Neural cell (in vitro differentiated cells): Measurements from ENCODE around the gene TGIF2. TPM values are rescaled to one million over a fixed set of nuclear protein-coding genes. Genes with fewer than 3 reads are reported as not detected.

Source experiments
- H2AFZ ChIP-seq: fragments of 200-600, 300-800 bp; sonication (generic), shearing (Covaris generic); 2 replicates; pipeline ENCODE4 v1.6.0; 2014; ENCODE audit warnings: low read depth, mild to moderate bottlenecking, antibody characterized with exemption, low read length, moderate library complexity
- H3F3A ChIP-seq: fragments of 200-600 bp; shearing (Covaris generic); 2 replicates; pipeline ENCODE4 v1.6.1; 2016; ENCODE audit warnings: mild to moderate bottlenecking, moderate library complexity, mixed read lengths, antibody characterized with exemption, low read length; ENCODE audit not compliant: insufficient read depth, poor library complexity, severe bottlenecking
- H3K27ac ChIP-seq: fragments of 200-600, 300-800 bp; sonication (generic), shearing (Covaris generic); 2 replicates; pipeline ENCODE4 v1.5.1; 2014; ENCODE audit warnings: mild to moderate bottlenecking, low read length, moderate library complexity
- H3K27me3 ChIP-seq: fragments of 300-800, 200-600 bp; sonication (generic), shearing (Covaris generic); 2 replicates; pipeline ENCODE4 v1.6.0; 2014; ENCODE audit warnings: mild to moderate bottlenecking, low read depth, low read length, moderate library complexity; ENCODE audit not compliant: insufficient read depth
- H3K36me3 ChIP-seq: fragments of 300-800, 200-600 bp; sonication (generic), shearing (Covaris generic); 2 replicates; pipeline ENCODE4 v1.5.1; 2014; ENCODE audit warnings: mild to moderate bottlenecking, antibody characterized with exemption, low read length, moderate library complexity; ENCODE audit not compliant: insufficient read depth
- H3K4me2 ChIP-seq: fragments of 300-800, 200-600 bp; sonication (generic), shearing (Covaris generic); 2 replicates; pipeline ENCODE4 v1.6.0; 2014; ENCODE audit warnings: mild to moderate bottlenecking, low read length
- H3K4me3 ChIP-seq: fragments of 300-800, 200-600 bp; sonication (generic), shearing (Covaris generic); 2 replicates; pipeline ENCODE4 v1.5.1; 2014; ENCODE audit warnings: mild to moderate bottlenecking, low read length, moderate library complexity
- H3K79me2 ChIP-seq: fragments of 200-600 bp; shearing (Covaris generic); replicated peaks from 2 replicates; pipeline ENCODE4 v1.6.0; 2014; ENCODE audit warnings: mild to moderate bottlenecking, low read length, moderate library complexity; ENCODE audit not compliant: insufficient read depth
- H3K9ac ChIP-seq: fragments of 300-800, 200-600 bp; sonication (generic), shearing (Covaris generic); 2 replicates; pipeline ENCODE4 v1.6.1; 2016; ENCODE audit warnings: mild to moderate bottlenecking, low read length, mixed read lengths
- H3K9me2 ChIP-seq: fragments of 200-600 bp; shearing (Covaris generic); 2 replicates; pipeline ENCODE4 v1.6.1; 2016; ENCODE audit warnings: mild to moderate bottlenecking, low read length, mixed read lengths; ENCODE audit not compliant: insufficient read depth
- H3K9me3 ChIP-seq: fragments of 200-600, 300-800 bp; sonication (generic), shearing (Covaris generic); 2 replicates; pipeline ENCODE4 v1.6.1; 2016; ENCODE audit warnings: mild to moderate bottlenecking, mixed run types, low read length, moderate library complexity, mixed read lengths
- H4K20me1 ChIP-seq: fragments of 200-600 bp; shearing (Covaris generic); 2 replicates; pipeline ENCODE4 v1.6.1; 2016; ENCODE audit warnings: mild to moderate bottlenecking, mixed run types; ENCODE audit not compliant: insufficient read depth
- EP300 ChIP-seq: fragments of 450-650 bp; conservative IDR thresholded peaks from 2 replicates; pipeline ENCODE4 v1.6.1; 2014; ENCODE audit warnings: antibody characterized with exemption, mild to moderate bottlenecking, moderate library complexity; ENCODE audit not compliant: poor library complexity, severe bottlenecking
- EZH2 ChIP-seq: fragments of 200-600, 300-800 bp; shearing (Covaris generic), sonication (generic); IDR thresholded peaks from 2 replicates; pipeline ENCODE4 v1.6.1; 2014; ENCODE audit warnings: antibody characterized with exemption, low read length, borderline replicate concordance, mild to moderate bottlenecking; ENCODE audit not compliant: insufficient read depth, poor library complexity, severe bottlenecking
- MXI1 ChIP-seq: fragments of 450-650 bp; conservative IDR thresholded peaks from 2 replicates; pipeline ENCODE4 v1.6.1; 2014; ENCODE audit warnings: antibody characterized with exemption, mild to moderate bottlenecking; ENCODE audit not compliant: poor library complexity, severe bottlenecking
- POLR2AphosphoS5 ChIP-seq: IDR thresholded peaks from 2 replicates; pipeline ENCODE4 v1.6.1; 2012
- RAD21 ChIP-seq: fragments of 450-650 bp; conservative IDR thresholded peaks from 2 replicates; pipeline ENCODE4 v1.6.1; 2014; ENCODE audit warnings: antibody characterized with exemption, mild to moderate bottlenecking, moderate library complexity
- SMC3 ChIP-seq: fragments of 450-650 bp; conservative IDR thresholded peaks from 2 replicates; pipeline ENCODE4 v1.6.1; 2014; ENCODE audit warnings: antibody characterized with exemption, mild to moderate bottlenecking, moderate library complexity; ENCODE audit not compliant: poor library complexity
- TAF1 ChIP-seq: IDR thresholded peaks from 2 replicates; pipeline ENCODE4 v1.6.1; 2012; ENCODE audit warnings: low read depth
- polyA plus RNA-seq: library from polyadenylated mRNA; depleted of rRNA; stranded (reverse); fragments of >200 nt; gene quantifications from 2 replicates; pipeline ENCODE4 v1.2.3, GENCODE V29; 2014
- TF ChIP-seq, protein P1 (sequence below): IDR thresholded peaks from 2 replicates; pipeline ENCODE4 v1.6.1; 2012; ENCODE audit warnings: borderline replicate concordance
- TF ChIP-seq, protein P2 (sequence below): fragments of 450-650 bp; IDR thresholded peaks from 2 replicates; pipeline ENCODE4 v1.5.1; 2014; ENCODE audit warnings: antibody characterized with exemption, mild to moderate bottlenecking, moderate library complexity; ENCODE audit not compliant: poor library complexity, severe bottlenecking

TGIF2 gene
- polyA plus RNA-seq, 1 donor from 2014 or later = 3.3 TPM

DNA sequence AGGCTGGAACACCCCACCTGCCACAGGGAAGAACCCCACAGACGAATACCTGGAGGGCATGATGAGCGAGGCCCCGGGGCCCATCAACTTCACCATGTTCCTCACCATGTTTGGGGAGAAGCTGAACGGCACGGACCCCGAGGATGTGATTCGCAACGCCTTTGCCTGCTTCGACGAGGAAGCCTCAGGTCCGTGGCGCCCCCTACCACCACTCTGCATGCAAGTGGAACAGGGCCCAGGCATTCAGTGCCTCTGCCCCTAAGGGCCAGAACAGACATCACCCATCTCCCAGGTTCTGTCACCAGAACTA, 25.4 kb upstream of the TGIF2 start:
- Histone ChIP-seq H3K9me2 (no peaks in the 10 kb centered on the region), H3K9ac (no peak overlapping the region), H3K79me2 (no peaks in the 10 kb centered on the region), H4K20me1 (no peaks in the 10 kb centered on the region), H3K4me2 (no peak overlapping the region), H3K9me3 (no peaks in the 10 kb centered on the region), H3K27ac (no peak overlapping the region), H3K4me3 (no peak overlapping the region), H3K27me3 (no peaks in the 10 kb centered on the region), H2AFZ (no peak overlapping the region), H3F3A (no peaks in the 10 kb centered on the region), H3K36me3 (no peaks in the 10 kb centered on the region)
- TF ChIP-seq SMC3 (no peak), TAF1 (no peak), POLR2AphosphoS5 (no peak), MXI1 (no peak), EZH2 (no peak), RAD21 (no peak), EP300 (no peak)
- TF ChIP-seq, protein P1, sequence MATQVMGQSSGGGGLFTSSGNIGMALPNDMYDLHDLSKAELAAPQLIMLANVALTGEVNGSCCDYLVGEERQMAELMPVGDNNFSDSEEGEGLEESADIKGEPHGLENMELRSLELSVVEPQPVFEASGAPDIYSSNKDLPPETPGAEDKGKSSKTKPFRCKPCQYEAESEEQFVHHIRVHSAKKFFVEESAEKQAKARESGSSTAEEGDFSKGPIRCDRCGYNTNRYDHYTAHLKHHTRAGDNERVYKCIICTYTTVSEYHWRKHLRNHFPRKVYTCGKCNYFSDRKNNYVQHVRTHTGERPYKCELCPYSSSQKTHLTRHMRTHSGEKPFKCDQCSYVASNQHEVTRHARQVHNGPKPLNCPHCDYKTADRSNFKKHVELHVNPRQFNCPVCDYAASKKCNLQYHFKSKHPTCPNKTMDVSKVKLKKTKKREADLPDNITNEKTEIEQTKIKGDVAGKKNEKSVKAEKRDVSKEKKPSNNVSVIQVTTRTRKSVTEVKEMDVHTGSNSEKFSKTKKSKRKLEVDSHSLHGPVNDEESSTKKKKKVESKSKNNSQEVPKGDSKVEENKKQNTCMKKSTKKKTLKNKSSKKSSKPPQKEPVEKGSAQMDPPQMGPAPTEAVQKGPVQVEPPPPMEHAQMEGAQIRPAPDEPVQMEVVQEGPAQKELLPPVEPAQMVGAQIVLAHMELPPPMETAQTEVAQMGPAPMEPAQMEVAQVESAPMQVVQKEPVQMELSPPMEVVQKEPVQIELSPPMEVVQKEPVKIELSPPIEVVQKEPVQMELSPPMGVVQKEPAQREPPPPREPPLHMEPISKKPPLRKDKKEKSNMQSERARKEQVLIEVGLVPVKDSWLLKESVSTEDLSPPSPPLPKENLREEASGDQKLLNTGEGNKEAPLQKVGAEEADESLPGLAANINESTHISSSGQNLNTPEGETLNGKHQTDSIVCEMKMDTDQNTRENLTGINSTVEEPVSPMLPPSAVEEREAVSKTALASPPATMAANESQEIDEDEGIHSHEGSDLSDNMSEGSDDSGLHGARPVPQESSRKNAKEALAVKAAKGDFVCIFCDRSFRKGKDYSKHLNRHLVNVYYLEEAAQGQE = no peak
- TF ChIP-seq, protein P2, sequence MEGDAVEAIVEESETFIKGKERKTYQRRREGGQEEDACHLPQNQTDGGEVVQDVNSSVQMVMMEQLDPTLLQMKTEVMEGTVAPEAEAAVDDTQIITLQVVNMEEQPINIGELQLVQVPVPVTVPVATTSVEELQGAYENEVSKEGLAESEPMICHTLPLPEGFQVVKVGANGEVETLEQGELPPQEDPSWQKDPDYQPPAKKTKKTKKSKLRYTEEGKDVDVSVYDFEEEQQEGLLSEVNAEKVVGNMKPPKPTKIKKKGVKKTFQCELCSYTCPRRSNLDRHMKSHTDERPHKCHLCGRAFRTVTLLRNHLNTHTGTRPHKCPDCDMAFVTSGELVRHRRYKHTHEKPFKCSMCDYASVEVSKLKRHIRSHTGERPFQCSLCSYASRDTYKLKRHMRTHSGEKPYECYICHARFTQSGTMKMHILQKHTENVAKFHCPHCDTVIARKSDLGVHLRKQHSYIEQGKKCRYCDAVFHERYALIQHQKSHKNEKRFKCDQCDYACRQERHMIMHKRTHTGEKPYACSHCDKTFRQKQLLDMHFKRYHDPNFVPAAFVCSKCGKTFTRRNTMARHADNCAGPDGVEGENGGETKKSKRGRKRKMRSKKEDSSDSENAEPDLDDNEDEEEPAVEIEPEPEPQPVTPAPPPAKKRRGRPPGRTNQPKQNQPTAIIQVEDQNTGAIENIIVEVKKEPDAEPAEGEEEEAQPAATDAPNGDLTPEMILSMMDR = no peak

DNA sequence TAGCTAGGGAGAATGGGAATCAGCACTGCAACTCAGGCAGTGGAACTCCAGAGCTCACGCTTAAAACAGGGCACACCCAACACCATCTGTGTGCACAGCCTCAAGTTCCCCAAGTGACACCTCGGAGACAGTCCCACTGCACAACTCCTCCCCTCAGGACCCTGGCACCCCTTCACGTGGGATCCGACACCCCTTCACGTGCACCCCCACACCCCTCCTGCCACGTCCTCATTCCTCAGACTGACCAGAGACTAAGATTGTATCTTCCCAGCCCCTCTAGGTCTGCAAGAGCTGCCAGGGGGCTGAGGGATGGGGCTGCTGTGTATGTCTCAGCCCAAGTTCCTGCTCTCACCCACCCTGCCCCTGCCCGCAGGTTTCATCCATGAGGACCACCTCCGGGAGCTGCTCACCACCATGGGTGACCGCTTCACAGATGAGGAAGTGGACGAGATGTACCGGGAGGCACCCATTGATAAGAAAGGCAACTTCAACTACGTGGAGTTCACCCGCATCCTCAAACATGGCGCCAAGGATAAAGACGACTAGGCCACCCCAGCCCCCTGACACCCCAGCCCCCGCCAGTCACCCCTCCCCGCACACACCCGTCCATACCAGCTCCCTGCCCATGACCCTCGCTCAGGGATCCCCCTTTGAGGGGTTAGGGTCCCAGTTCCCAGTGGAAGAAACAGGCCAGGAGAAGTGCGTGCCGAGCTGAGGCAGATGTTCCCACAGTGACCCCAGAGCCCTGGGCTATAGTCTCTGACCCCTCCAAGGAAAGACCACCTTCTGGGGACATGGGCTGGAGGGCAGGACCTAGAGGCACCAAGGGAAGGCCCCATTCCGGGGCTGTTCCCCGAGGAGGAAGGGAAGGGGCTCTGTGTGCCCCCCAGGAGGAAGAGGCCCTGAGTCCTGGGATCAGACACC, 24.4 kb upstream of the TGIF2 start:
- H3K79me2 ChIP-seq = no peaks in the 10 kb centered on the region
- no peak overlapping the region for H3K4me3 ChIP-seq
- H3K9me3 ChIP-seq = no peaks in the 10 kb centered on the region
- no peak for TF ChIP-seq MXI1
- TF ChIP-seq, protein P2 = no peak
- no peak for TF ChIP-seq RAD21
- TF ChIP-seq SMC3 = no peak
- no peak for TF ChIP-seq EZH2
- no peak overlapping the region for H3K4me2 ChIP-seq
- no peak overlapping the region for H3K9ac ChIP-seq
- no peaks in the 10 kb centered on the region for H3K9me2 ChIP-seq
- no peaks in the 10 kb centered on the region for H4K20me1 ChIP-seq
- no peaks in the 10 kb centered on the region for H3F3A ChIP-seq
- no peak overlapping the region for H3K27ac ChIP-seq
- H2AFZ ChIP-seq = no peak overlapping the region
- H3K36me3 ChIP-seq = no peaks in the 10 kb centered on the region
- no peaks in the 10 kb centered on the region for H3K27me3 ChIP-seq
